Measurements from ENCODE around the gene CD8A.

The CD8A gene

GRCh38 chr2:86788881-86789686 lies 1.6 kb downstream of the CD8A start:
- H3K27ac ChIP-seq, result no peak overlapping the region
- TF ChIP-seq, protein P1, sequence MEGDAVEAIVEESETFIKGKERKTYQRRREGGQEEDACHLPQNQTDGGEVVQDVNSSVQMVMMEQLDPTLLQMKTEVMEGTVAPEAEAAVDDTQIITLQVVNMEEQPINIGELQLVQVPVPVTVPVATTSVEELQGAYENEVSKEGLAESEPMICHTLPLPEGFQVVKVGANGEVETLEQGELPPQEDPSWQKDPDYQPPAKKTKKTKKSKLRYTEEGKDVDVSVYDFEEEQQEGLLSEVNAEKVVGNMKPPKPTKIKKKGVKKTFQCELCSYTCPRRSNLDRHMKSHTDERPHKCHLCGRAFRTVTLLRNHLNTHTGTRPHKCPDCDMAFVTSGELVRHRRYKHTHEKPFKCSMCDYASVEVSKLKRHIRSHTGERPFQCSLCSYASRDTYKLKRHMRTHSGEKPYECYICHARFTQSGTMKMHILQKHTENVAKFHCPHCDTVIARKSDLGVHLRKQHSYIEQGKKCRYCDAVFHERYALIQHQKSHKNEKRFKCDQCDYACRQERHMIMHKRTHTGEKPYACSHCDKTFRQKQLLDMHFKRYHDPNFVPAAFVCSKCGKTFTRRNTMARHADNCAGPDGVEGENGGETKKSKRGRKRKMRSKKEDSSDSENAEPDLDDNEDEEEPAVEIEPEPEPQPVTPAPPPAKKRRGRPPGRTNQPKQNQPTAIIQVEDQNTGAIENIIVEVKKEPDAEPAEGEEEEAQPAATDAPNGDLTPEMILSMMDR (conservative IDR thresholded peaks at IDR 0.05), result no peak

DNA sequence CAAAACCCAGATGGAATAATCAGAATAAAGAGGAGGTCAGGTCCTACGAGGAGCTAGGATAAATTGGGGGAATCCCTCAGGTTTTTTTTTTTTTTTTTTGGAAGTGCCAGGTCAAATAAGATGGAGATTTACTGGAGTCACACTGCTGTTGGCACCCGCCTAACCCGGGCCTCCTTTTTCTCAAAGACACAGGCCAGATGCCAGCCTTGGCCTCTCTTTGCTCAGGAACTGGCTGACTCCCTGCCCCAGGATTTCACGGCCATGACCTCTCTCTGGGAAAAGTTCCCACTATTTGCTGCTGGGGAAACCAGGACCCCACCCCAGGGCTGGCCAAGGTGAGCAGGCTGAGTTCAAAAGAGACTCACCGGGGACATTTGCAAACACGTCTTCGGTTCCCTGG lies 2.5 kb downstream of the CD8A start:
- TF ChIP-seq, protein P1 (conservative IDR thresholded peaks at IDR 0.05), result no peak
- peak overlapping the region; percentile 11; the same call in 1 of the 2 replicates for H3K27ac ChIP-seq

DNA sequence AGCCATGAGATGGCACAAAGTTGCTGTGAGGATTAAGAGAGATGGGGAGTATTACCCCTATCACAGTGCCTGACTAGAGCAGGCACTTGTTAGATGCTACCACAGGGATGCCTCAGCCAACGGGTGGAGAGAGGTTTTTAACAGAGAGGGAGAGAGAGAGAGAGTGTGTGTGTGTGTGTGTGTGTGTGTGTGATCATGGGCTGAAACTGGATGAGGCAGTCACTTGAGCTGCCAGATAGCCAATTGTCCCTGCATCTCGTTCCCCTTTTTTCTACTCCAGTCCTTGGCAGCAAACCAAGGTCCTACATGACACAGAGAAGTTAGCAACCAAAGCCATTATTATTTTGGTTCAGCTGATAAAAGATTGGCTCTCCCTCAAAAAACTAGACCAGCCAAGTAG lies 3.0 kb downstream of the CD8A start:
- TF ChIP-seq, protein P1 (conservative IDR thresholded peaks at IDR 0.05), result no peak
- H3K27ac ChIP-seq, result peak overlapping the region; percentile 11; the same call in 1 of the 2 replicates

DNA sequence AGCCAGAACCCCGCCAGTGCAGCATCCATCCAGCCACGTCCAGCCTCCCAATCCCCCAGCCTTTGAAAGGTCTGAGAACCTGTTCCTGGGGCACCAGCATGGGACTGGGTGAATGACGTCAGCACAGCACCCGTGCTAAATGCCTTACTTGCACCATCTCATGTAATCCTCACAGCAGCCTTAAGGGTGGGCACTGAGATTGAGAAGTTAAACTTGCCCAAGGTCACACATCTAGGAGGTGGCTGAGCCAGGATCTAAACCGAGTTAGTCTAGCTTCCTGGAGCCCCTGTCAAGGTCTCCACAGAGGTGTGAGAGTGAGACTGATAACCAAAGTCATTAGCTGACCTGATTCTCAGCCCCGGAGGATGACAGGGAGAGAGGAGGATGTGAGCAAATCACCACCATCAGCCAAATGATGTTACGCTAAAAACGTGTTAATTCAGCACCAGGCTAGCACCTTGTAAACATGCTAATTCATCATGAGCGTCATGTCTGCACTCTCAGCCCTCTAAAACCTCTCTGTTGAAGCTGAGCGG lies 4.6 kb downstream of the CD8A start:
- no peak overlapping the region for H3K27ac ChIP-seq
- TF ChIP-seq, protein P1 (conservative IDR thresholded peaks at IDR 0.05), result no peak

GRCh38 chr2:86785456-86785855 lies 5.3 kb downstream of the CD8A start:
- TF ChIP-seq, protein P1 (conservative IDR thresholded peaks at IDR 0.05), result no peak
- no peak overlapping the region for H3K27ac ChIP-seq

- H3K27ac ChIP-seq, result no peak overlapping the region
- TF ChIP-seq, protein P1 (conservative IDR thresholded peaks at IDR 0.05), result no peak
Measured at GRCh38 chr2:86783615-86784339, 6.9 kb downstream of the CD8A start.

- TF ChIP-seq, protein P1 (conservative IDR thresholded peaks at IDR 0.05), result no peak
- no peak overlapping the region for H3K27ac ChIP-seq
Measured at GRCh38 chr2:86782748-86783147, 8.0 kb downstream of the CD8A start.
